ENCODE data around the gene MTARC2.
"Not testable (repeated sequence)": the region's sequence is repeated elsewhere in the genome, so short reads cannot be mapped to it uniquely, and the experiment has no call there.

DNA sequence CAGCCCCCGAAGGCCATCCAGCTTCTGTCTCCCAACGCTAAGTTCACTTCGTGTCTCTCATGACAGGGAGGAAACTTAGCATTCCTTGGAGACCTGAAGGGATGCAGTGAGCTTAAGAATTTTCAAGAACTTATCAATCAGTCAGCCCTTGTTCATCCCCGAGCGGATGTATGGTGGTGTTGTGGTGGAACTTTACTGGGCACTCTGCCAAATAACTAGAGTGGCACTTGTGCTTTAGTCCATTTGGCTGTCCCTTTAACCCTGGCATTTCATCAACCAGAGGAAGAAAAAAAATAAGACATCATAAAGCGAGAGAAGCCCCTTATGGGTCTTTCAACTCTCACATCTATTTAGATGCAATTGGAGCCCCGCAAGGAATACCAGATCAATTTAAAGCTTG is 26.9 kb upstream of the MTARC2 start:
- TF ChIP-seq, protein P1, sequence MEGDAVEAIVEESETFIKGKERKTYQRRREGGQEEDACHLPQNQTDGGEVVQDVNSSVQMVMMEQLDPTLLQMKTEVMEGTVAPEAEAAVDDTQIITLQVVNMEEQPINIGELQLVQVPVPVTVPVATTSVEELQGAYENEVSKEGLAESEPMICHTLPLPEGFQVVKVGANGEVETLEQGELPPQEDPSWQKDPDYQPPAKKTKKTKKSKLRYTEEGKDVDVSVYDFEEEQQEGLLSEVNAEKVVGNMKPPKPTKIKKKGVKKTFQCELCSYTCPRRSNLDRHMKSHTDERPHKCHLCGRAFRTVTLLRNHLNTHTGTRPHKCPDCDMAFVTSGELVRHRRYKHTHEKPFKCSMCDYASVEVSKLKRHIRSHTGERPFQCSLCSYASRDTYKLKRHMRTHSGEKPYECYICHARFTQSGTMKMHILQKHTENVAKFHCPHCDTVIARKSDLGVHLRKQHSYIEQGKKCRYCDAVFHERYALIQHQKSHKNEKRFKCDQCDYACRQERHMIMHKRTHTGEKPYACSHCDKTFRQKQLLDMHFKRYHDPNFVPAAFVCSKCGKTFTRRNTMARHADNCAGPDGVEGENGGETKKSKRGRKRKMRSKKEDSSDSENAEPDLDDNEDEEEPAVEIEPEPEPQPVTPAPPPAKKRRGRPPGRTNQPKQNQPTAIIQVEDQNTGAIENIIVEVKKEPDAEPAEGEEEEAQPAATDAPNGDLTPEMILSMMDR (IDR thresholded peaks at IDR 0.05): not testable (repeated sequence)
- not testable (repeated sequence) for TF ChIP-seq POLR2A, EP300, POLR2AphosphoS5 (IDR thresholded peaks at IDR 0.05)

Data from stomach (tissue), 4 donors.